HepG2 (cell line): ENCODE data around the gene MTNR1A. TPM values are rescaled to one million over a fixed set of nuclear protein-coding genes. Genes with fewer than 3 reads are reported as not detected.

ENCODE experiments used
- ATAC-seq: fragments of 200-7000 bp; cut with Tn5 transposase; 3 replicates; pipeline ENCODE4 v1.9.1; 2020; ENCODE audit warnings: mild to moderate bottlenecking, moderate library complexity
- BruUV-seq: library from RNA; stranded (reverse); fragments of 400-500 nt; replicated peaks from 2 replicates; lab custom pipeline; 2021; lab: Mats Ljungman, UMichigan
- CTCF ChIA-PET: fragments of 300-600 bp; formaldehyde crosslinking; extraction: SDS; loops from one replicate; lab custom pipeline; 2021; ENCODE audit warnings: low total read pairs, inconsistent platforms, low intra/inter-chr PET ratio; lab: Yijun Ruan, JAX
- POLR2A ChIA-PET: fragments of 350-600 bp; sonication (Branson Sonifier 250); formaldehyde crosslinking; loops from one replicate; lab custom pipeline; 2020; ENCODE audit warnings: antibody characterized with exemption, inconsistent platforms; lab: Yijun Ruan, JAX
- DNase-seq: peaks from one replicate; pipeline ENCODE4 v3.0.0-alpha.2; 2015; ENCODE audit warnings: low spot score
- FAIRE-seq: peaks from 3 replicates; lab custom pipeline; 2011; peaks lifted over from hg19 to GRCh38; lab: Jason Lieb, UNC
- H2AFZ ChIP-seq: one replicate; pipeline ENCODE4 v1.6.1; 2011; ENCODE audit warnings: low read length, inconsistent platforms
- H3K27ac ChIP-seq: fragments of 300-600 bp; 3 replicates; pipeline ENCODE4 v1.8.0; 2011; ENCODE audit warnings: mixed run types, mild to moderate bottlenecking, mixed read lengths, low read length, inconsistent platforms; ENCODE audit not compliant: insufficient read depth; ENCODE audit errors: extremely low read length
- H3K27me3 ChIP-seq, 2 experiments: fragments of 200-600 bp in 1 of 2; 2 replicates in 1 of 2; 3 replicates in 1 of 2; pipeline versions ENCODE4 v1.6.0 to v1.8.0; 2011; ENCODE audit warnings: low read length in 2 of 2, mild to moderate bottlenecking in 2 of 2, moderate library complexity in 2 of 2, inconsistent platforms in 1 of 2; ENCODE audit not compliant: insufficient read depth in 2 of 2, control insufficient read depth in 1 of 2
- H3K36me3 ChIP-seq, 2 experiments: fragments of 200-600 bp in 1 of 2; replicated peaks in 1 of 2; 2 replicates in 1 of 2; 3 replicates in 1 of 2; pipeline versions ENCODE4 v1.5.1 to v1.8.0; 2011; ENCODE audit warnings: low read length in 2 of 2, inconsistent platforms in 1 of 2; ENCODE audit not compliant: insufficient read depth in 2 of 2, control insufficient read depth in 1 of 2
- H3K4me1 ChIP-seq: 2 replicates; pipeline ENCODE4 v1.5.1; 2012; ENCODE audit warnings: low read length, inconsistent platforms; ENCODE audit not compliant: insufficient read depth
- H3K4me2 ChIP-seq: 2 replicates; pipeline ENCODE4 v1.6.0; 2011; ENCODE audit warnings: low read depth, low read length, inconsistent platforms
- H3K4me3 ChIP-seq, 3 experiments: fragments of 200-600 bp in 1 of 3; sonication (generic), shearing (Covaris generic) in 1 of 3; replicated peaks in 1 of 3; 2 replicates each; pipeline ENCODE4 v1.5.1; 2011 to 2016; ENCODE audit warnings: low read length in 3 of 3, inconsistent platforms in 2 of 3, low read depth in 2 of 3, mild to moderate bottlenecking in 2 of 3, control low read depth in 1 of 3, mixed read lengths in 1 of 3; ENCODE audit not compliant: insufficient read depth in 1 of 3
- H3K79me2 ChIP-seq: one replicate; pipeline ENCODE4 v1.6.1; 2011; ENCODE audit warnings: low read length, inconsistent platforms; ENCODE audit not compliant: insufficient read depth
- H3K9ac ChIP-seq: 2 replicates; pipeline ENCODE4 v1.6.0; 2011; ENCODE audit warnings: mild to moderate bottlenecking, low read depth, low read length, inconsistent platforms; ENCODE audit not compliant: insufficient read depth
- H3K9me3 ChIP-seq: 2 replicates; pipeline ENCODE4 v1.5.1; 2012; ENCODE audit warnings: mild to moderate bottlenecking, low read length
- H4K20me1 ChIP-seq: 2 replicates; pipeline ENCODE4 v1.6.0; 2011; ENCODE audit warnings: inconsistent platforms, mild to moderate bottlenecking, low read length, moderate library complexity; ENCODE audit not compliant: insufficient read depth
- HDAC1 ChIP-seq: sonication (generic); formaldehyde crosslinking; IDR thresholded peaks from 2 replicates; pipeline ENCODE4 v1.5.1; 2020; ENCODE audit warnings: mild to moderate bottlenecking, missing genetic modification reagents
- MTF1 ChIP-seq: sonication (generic); formaldehyde crosslinking; IDR thresholded peaks from 2 replicates; pipeline ENCODE4 v1.5.0; 2020; ENCODE audit warnings: missing genetic modification reagents
- TOE1 ChIP-seq: sonication (generic); formaldehyde crosslinking; IDR thresholded peaks from 2 replicates; pipeline ENCODE4 v1.4.0; 2020; ENCODE audit warnings: mild to moderate bottlenecking, missing genetic modification reagents
- ZNF136 ChIP-seq: sonication (generic); formaldehyde crosslinking; IDR thresholded peaks from 2 replicates; pipeline ENCODE4 v1.8.1; 2022; ENCODE audit warnings: low read depth, mild to moderate bottlenecking, moderate library complexity, missing genetic modification reagents
- ZNF407 ChIP-seq: sonication (generic); formaldehyde crosslinking; IDR thresholded peaks from one replicate; pipeline ENCODE4 v1.5.1; 2020; ENCODE audit warnings: mild to moderate bottlenecking, missing genetic modification reagents; ENCODE audit errors: not compliant biosample characterization
- ZSCAN20 ChIP-seq: sonication (generic); formaldehyde crosslinking; IDR thresholded peaks from 2 replicates; pipeline ENCODE4 v1.4.0; 2020; ENCODE audit warnings: missing genetic modification reagents, mild to moderate bottlenecking, borderline replicate concordance
- WGBS: methylation state at CpG from one replicate; pipeline ENCODE4 v1.1.6; 2017; ENCODE audit warnings: low lambda C conversion rate; 5-methylcytosine and 5-hydroxymethylcytosine counted together
- in situ Hi-C: cut with HindIII; loops from 2 replicates; pipeline ENCODE4 v1.10.0; 2017; ENCODE audit warnings: low pct_unique_long_range_greater_than_20kb; ENCODE audit not compliant: extremely low pct_ligation_motif_present
- intact Hi-C: fragments of 100-400 bp; cut with micrococcal nuclease; formaldehyde crosslinking; loops from one replicate; pipeline ENCODE4 v1.10.0; 2022; ENCODE audit not compliant: unreplicated experiment
- polyA plus RNA-seq, 8 experiments: library from polyadenylated mRNA; depleted of rRNA in 3 of 8; stranded (reverse) in 7 of 8; unstranded in 1 of 8; fragments of >200 nt; fragmentation: Illumina TruSeq in 4 of 8; extraction: Trizol in 4 of 8; gene quantifications; 2 replicates each; pipeline versions ENCODE4 v1.2.1 to v1.2.3, GENCODE V29; 2011 to 2016; ENCODE audit warnings: low read depth in 4 of 8, missing spikeins in 1 of 8, mixed read lengths in 1 of 8; ENCODE audit not compliant: insufficient read depth in 1 of 8
- total RNA-seq, 5 experiments: library from RNA; depleted of rRNA; stranded (reverse); fragments of >200 nt; fragmentation: Illumina TruSeq; extraction: Trizol; gene quantifications; 2 replicates each; pipeline ENCODE4 v1.2.3, GENCODE V29; 2016; ENCODE audit warnings: low read depth in 1 of 5
- TF ChIP-seq, protein P1 (sequence below): sonication (generic); formaldehyde crosslinking; IDR thresholded peaks from 2 replicates; pipeline ENCODE4 v1.5.0; 2020; ENCODE audit warnings: mild to moderate bottlenecking, missing genetic modification reagents
- TF ChIP-seq, protein P2 (sequence below): fragments of 450-650 bp; IDR thresholded peaks from 2 replicates; pipeline ENCODE4 v1.6.1; 2016
- TF ChIP-seq, protein P3 (sequence below): sonication (generic); formaldehyde crosslinking; IDR thresholded peaks from 2 replicates; pipeline ENCODE4 v1.5.0; 2020; ENCODE audit warnings: mild to moderate bottlenecking, missing genetic modification reagents, borderline replicate concordance

MTNR1A gene
- total and polyA plus RNA-seq, 2 of the 13 experiments (the other 11 are each of a cell fraction or from before 2014, with no cell fraction given), result not detected

DNA sequence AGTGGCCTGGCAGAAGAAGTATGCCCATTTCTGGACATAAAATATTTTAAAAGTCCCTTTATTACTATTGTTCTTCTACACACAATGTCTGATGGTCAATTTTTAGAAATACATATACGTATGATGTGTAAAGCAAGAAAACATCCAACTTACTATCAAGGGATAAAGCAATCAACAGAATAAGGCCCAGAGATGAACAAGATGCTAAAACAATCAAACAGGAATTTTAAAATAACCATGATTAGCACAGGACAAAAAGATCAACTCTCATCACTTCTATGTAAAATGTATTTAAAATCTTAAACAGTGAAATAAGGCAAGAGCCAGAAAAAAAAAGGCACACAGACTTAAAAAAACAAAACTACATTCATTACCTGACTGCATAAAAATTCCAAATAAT, 60.9 kb downstream of the MTNR1A start:
- no peak overlapping the region for H3K4me3 ChIP-seq
- WGBS, result 0% methylated on average over 1 of the region's 1 CpG
- DNase-seq, result no peak
- intact Hi-C loops, result no loop called here
- BruUV-seq, result no TSS peak
- H4K20me1 ChIP-seq, result no peaks in the 10 kb centered on the region
- CTCF ChIA-PET, result no interaction called here
- H3K27me3 ChIP-seq, result no peaks in the 10 kb centered on the region; a peak in 1 of 5 replicates
- TF ChIP-seq TOE1 (CRISPR knock-in tag) (no peak), ZSCAN20 (CRISPR knock-in tag) (no peak), HDAC1 (no peak), ZNF407 (CRISPR knock-in tag) (no peak), MTF1 (CRISPR knock-in tag) (no peak), ZNF136 (CRISPR knock-in tag) (no peak)
- TF ChIP-seq, protein P1, sequence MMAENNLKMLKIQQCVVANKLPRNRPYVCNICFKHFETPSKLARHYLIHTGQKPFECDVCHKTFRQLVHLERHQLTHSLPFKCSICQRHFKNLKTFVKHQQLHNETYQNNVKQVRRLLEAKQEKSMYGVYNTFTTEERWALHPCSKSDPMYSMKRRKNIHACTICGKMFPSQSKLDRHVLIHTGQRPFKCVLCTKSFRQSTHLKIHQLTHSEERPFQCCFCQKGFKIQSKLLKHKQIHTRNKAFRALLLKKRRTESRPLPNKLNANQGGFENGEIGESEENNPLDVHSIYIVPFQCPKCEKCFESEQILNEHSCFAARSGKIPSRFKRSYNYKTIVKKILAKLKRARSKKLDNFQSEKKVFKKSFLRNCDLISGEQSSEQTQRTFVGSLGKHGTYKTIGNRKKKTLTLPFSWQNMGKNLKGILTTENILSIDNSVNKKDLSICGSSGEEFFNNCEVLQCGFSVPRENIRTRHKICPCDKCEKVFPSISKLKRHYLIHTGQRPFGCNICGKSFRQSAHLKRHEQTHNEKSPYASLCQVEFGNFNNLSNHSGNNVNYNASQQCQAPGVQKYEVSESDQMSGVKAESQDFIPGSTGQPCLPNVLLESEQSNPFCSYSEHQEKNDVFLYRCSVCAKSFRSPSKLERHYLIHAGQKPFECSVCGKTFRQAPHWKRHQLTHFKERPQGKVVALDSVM (CRISPR knock-in tag), result no peak
- TF ChIP-seq, protein P2, sequence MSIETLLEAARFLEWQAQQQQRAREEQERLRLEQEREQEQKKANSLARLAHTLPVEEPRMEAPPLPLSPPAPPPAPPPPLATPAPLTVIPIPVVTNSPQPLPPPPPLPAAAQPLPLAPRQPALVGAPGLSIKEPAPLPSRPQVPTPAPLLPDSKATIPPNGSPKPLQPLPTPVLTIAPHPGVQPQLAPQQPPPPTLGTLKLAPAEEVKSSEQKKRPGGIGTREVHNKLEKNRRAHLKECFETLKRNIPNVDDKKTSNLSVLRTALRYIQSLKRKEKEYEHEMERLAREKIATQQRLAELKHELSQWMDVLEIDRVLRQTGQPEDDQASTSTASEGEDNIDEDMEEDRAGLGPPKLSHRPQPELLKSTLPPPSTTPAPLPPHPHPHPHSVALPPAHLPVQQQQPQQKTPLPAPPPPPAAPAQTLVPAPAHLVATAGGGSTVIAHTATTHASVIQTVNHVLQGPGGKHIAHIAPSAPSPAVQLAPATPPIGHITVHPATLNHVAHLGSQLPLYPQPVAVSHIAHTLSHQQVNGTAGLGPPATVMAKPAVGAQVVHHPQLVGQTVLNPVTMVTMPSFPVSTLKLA, result no peak
- TF ChIP-seq, protein P3, sequence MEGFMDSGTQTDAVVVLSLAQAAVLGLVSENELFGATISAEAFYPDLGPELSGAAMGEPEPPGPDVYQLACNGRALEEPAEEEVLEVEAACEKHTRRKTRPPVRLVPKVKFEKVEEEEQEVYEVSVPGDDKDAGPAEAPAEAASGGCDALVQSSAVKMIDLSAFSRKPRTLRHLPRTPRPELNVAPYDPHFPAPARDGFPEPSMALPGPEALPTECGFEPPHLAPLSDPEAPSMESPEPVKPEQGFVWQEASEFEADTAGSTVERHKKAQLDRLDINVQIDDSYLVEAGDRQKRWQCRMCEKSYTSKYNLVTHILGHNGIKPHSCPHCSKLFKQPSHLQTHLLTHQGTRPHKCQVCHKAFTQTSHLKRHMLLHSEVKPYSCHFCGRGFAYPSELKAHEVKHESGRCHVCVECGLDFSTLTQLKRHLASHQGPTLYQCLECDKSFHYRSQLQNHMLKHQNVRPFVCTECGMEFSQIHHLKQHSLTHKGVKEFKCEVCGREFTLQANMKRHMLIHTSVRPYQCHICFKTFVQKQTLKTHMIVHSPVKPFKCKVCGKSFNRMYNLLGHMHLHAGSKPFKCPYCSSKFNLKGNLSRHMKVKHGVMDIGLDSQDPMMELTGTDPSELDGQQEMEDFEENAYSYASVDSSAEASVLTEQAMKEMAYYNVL, result no peak
- H3K27ac ChIP-seq, result no peak overlapping the region
- H3K4me1 ChIP-seq, result no peaks in the 10 kb centered on the region
- no peaks in the 10 kb centered on the region for H3K9me3 ChIP-seq
- POLR2A ChIA-PET, result no interaction called here
- no peak for FAIRE-seq
- H3K9ac ChIP-seq, result no peak overlapping the region
- H2AFZ ChIP-seq, result no peak overlapping the region
- H3K79me2 ChIP-seq, result no peaks in the 10 kb centered on the region
- in situ Hi-C loops, result no loop called here
- no peaks in the 10 kb centered on the region for H3K36me3 ChIP-seq
- H3K4me2 ChIP-seq, result no peak overlapping the region
- ATAC-seq, result no peak
